DMS 273 (cell line): ENCODE results near the gene GAL3ST2.
A peak's percentile ranks its signal among the peaks of the same experiment; 100 is the strongest.
"Not testable (repeated sequence)": the region's sequence is repeated elsewhere in the genome, so short reads cannot be mapped to it uniquely, and the experiment has no call there.

ENCODE experiments used
- DNase-seq: peaks from one replicate; lab custom pipeline; 2025; ENCODE audit not compliant: unreplicated experiment; lab: John Stamatoyannopoulos, UW

The GAL3ST2 gene

GRCh38 chr2:241767464-241768250, 9.0 kb upstream of the GAL3ST2 start:
- no peak for DNase-seq

DNA sequence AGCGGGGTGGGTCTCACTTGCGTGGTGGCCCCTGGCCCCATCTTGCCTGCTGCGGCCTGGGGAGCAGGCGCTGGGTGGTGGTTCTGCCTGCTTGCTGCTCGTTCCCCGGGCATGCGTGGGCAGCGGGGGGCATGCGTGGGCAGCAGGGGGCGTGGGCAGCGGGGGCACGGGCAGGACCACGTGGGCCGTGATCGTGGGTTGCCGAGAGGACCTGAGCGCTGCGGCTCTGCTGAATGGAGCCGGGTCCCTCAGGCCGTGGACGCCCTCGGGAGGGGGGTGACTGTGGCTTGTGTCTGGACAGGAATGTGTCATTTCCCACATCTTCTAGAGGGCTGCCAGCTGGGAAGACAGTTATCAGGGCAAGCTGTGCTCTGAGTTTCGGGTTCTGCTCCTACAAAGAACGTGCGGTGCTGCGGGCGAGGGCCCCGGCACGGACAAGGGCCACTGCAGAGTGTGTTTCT, 8.3 kb upstream of the GAL3ST2 start:
- no peak for DNase-seq

DNA sequence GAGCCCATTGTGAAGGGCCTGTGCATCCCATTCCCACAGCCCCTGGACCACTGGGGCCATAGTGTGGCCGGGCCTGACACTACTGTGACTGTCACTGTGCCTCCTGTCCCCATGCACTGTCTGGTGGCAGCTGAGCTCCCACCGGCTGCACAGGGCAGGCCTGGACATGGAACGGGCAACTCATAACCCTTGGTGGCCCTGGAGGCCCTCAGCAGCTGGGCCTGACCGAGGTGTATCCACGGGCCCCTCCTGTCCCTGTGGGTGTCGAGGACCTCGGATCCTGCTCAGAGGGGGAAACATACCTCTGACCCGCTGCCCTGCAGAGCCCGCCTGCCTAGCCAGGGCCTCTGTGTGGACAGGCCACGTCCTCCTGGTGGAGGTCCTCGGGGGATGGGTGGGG, 7.8 kb upstream of the GAL3ST2 start:
- no peak for DNase-seq

DNA sequence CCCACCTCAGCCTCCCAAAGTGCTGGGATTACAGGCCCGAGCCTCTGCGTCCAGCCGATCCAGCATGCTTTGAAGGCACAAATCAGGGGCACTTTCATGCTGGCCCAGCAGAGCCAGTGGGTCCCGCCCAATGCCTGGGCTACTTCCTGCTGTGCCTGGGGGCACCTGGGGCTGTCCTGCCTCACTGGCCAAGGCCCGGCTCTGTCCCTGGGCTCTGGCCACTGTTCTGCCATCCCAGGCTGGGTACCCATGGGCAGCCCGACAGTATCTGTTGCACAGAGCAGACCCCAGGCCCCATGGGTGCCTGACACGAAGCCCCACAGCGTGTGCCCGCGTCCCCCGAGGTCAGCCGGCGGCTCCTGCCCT, 6.8 kb upstream of the GAL3ST2 start:
- DNase-seq = no peak

DNA sequence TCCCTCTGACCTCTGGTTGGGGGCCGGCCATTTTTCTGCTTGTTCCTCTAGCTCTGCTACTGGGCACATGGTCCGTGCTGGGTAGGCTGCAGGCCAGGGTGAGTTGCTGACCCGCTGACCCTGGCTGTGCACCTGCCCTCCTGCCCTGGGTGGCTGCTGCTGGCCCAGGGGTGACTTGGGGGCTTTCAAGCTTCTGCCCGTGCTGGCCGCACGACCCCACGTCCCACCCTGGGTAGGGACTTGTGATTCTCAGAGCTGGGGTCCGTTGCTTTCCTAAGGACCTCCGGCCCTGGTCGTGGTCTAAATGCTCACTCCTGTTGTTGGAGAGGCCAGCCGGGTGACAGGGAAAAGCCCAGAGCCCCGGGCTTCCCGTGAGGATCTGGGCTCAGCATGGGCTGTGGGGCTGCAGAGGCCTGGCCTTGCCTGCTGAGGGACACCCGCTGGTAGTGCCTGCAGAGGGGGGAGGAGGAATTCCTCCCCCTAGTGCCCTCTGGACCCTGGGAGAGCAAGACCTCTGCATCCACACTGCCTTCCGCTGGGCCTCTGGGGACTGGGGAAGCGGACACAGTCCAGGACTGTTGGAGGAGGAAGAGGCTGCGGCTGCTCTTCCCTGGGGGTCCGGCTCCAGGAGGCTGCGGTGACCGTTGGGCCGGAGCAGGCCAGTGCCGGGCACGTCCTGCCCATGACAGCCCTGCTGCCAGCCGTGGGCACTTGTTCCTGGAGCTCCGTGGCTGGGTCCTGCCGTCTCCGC, 6.3 kb upstream of the GAL3ST2 start:
- no peak for DNase-seq

DNA sequence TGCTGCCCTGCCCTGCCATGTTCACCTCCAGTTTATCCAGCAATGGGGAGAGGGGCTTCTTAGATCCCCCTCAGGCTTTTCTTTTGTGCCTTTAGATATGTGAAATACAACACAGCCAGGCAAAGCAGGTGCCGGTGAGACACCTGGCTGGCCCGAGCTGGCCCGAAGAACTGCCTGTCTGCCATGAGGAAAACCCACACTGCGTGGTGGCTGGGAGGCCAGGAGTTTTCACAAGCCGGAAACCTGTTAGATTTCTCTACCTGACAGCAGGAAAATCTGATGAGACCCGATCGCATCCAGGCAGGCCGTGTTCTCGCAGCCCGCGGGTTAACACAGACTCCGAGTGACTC, 5.7 kb upstream of the GAL3ST2 start:
- no peak for DNase-seq

- DNase-seq = no peak
Measured at GRCh38 chr2:241771286-241772062, 5.1 kb upstream of the GAL3ST2 start.

GRCh38 chr2:241772063-241772499, 4.5 kb upstream of the GAL3ST2 start:
- no peak for DNase-seq

DNA sequence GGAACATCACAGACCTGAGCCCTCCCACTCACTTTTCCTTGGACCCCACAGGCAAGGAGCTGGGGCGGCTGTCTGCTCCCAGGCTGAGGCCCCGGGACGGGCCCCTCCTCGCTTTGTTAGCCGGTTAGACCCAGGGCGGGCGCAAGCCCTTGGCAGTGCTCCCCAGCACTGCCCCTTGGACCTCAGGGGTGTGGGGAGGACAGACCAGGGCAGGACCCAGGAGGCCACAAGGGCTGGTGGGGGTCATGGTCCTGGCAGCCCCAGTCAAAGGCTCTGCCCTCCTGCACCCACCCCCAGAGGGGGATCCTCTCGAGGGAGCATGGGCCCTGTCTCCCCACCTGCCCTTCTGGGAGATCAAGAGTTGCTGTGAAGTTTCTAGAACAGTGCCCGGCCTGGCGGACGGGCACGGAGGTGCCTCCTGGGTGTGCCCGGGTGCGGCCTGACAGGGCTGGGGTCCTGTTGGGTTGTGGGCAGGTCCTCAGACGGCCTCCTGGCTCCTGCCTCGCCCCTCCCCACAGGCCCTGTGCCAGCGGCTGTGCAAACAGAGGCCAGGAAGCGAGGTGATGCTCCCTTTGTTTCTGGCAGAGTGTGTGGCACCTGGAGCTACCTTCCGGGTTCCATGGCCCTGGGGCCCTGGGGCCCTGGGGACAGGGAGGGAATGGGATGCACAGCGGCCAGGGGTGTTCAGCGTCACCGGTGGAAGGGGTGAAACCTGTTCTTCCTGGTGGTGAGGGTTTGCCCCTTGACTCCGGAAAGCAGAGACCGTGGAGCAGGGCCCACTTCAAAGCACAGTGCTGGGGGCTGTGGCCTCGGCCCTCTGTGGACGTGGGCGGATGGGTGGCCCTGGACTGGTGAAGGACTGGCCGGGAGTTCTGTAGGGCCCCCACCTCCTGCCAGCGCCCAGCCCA, 2.9 kb upstream of the GAL3ST2 start:
- no peak for DNase-seq

DNA sequence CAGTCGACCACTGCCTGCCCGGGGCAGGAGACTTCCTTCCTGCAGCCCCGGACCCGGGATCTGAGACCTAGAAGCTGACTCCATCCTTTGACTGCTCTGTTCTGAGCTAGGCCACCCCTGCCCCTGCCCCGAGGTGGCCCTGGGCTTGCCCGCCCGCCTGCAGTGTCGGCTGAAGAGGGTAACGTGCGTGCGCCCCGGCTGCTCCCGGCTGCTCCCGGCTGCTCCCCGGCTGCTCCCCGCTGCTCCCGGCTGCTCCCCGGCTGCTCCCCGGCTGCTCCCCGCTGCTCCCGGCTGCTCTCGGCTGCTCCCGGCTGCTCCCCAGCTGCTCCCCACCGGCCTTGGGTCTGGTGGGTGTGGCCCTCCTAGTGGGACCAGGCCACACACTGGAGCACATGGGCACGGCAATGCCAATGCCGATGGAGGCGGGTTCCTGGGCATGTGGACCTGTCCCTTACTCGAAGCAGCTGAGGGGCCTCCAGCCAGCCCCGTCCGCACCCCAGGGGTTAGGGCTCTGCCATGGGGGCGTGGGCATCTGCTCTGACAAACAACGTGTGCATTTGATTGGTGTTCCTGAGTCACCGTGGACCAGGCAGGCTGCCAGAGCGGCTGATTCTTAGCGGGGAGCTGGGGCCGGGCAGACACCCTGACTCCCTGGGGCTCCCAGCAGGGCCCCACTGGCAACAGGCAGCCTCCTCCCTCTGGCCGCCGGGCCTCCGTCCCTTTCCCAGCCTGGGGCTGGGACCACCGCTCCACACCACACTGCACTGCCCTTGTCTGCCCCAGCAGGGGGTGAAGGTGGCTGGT, 2.0 kb upstream of the GAL3ST2 start:
- peak; percentile 71 for DNase-seq

- DNase-seq = no peak
Measured at GRCh38 chr2:241775223-241776177, 1.1 kb upstream of the GAL3ST2 start.

DNA sequence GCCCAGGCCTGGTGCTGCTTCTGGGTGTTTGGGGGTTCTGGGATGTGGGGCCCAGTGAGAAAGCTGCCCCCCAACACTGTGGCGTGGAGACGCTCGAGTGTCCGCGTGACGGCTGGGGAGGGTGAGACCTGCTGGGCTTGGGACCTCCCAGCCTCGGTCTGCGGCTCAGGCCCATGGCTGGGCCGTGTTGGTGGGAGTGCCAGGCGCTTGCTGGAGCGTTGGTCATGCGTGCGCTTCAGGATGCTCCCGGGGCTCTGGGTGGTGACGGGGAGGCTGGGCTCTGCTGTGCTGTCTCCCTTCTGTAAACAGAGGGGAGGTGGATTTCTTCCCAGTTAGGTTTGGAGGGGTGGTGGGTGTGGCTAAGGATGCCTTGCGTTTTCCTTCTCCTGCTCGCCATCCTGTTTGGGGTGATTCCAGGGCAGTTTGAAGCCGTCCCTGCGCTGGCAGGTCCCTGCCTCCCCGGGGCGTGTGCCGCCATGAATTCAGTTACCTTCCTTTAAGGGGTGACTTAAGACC, 606 bp downstream of the GAL3ST2 start:
- DNase-seq = no peak

DNA sequence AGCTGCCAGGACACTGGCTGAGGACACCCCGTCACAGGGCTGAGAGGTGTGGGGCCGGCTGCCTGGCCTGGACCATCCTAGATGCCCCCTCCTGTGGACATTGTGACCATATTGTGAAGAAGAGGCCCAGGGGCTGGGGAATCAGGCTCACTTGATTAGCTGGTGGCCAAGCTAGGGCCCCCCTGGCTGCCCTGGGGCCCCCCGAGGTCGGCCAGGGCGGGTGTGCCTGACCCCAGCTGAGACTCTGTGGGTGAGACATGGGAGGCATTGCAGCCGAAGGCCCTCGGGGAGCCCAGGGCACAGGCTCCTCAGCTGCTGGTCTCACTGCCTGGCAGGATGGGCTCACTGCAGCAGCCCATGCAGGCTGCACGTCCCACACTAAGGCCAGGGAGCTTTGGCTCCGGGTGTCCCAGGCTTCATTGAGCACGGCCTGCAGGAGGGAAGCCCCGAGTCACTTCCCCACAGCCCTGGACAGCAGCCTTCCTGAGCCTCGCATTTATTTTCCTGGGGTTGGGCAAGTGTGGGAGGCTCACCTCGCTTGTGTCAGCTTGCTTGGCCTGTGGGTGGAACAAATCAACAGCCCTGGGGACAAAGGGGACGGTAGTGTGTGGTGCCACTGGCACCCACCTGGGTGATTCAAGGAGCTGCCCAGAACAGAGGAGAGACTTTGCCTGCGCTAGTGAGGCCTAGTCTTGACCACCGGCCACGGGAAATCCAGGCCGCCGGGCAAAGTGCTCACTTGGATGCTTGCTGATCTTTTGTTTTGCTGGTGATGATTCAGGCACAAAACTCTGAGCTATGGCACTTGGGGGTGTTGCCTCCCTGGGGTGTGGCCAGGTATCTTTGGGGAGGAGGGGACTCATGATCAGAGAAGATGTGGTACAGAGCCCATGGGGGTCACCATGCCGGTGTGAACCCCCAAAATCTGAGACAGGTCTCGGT, 1.3 kb downstream of the GAL3ST2 start:
- no peak for DNase-seq

- no peak for DNase-seq
Measured at GRCh38 chr2:241780939-241781569, 4.4 kb downstream of the GAL3ST2 start.

DNA sequence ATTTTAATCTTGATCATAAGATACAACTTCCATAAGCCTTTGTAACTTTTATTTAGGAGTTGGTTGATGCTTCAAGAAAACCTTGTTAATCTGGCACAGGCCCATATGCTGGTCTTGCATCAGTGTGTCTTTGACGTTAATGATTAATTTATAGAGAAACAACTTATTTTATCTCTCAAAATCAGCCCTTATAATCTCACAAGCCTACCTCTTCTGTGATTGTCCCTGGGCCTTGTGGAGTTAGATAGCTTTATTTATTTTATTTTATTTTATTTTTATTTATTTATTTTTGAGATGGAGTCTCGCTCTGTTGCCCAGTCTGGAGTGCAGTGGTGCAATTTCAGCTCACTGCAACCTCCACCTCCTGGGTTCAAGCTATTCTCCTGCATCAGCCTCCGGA, 5.4 kb downstream of the GAL3ST2 start:
- not testable (repeated sequence) for DNase-seq

DNA sequence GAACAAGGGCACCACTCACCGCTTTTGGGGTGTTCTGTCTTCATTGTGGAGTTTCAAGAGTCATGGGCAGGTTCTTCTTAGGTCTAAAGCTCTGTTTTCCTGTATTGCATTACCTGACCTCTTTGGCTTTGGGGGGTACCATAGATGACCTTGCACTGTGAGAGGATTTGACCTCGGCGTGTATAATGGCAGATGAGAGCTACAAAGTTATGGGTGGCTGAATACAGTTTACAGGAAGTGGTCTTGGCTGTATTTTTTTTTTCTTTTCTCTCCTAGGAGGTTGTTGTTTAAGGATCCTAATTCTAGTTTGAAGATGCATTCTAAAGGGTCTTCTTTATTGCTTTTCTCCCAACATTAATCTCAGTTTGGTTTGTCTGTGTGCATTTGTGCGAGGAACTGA, 11.5 kb downstream of the GAL3ST2 start:
- DNase-seq = no peak

DNA sequence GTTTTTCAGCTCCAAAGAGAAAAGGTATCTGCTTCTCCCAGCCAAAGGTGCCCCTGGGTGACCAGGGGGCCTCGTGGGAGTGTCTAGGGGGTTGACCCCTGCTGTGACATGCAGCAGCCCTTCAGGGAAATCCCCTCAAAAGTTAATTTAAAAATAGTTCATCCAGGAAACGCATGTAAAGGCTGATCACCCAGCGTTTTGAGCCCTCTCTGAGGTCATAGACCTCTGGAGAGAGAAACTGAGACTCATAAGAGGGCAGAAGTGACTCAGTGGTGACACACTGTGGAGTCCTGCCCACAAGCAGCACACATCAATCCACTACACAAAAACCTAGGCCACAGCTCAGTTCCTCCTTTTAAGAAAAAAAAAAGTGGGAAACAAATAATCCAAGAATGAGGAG, 11.9 kb downstream of the GAL3ST2 start:
- DNase-seq = no peak
